Mesendoderm (in vitro differentiated cells): ENCODE results near the gene CUX1.
"Not testable (repeated sequence)": the region's sequence is repeated elsewhere in the genome, so short reads cannot be mapped to it uniquely, and the experiment has no call there.

Source experiments
- DNase-seq: peaks from one replicate; pipeline ENCODE4 v3.0.0; 2013
- H2AK5ac ChIP-seq: 2 replicates; pipeline ENCODE4 v1.6.1; 2013; ENCODE audit warnings: low read length, inconsistent platforms
- H2BK120ac ChIP-seq: 2 replicates; pipeline ENCODE4 v1.6.1; 2013; ENCODE audit warnings: low read depth, mild to moderate bottlenecking, low read length, moderate library complexity, mixed read lengths
- H2BK15ac ChIP-seq: replicated peaks from 2 replicates; pipeline ENCODE4 v1.6.1; 2013; ENCODE audit warnings: low read depth, mild to moderate bottlenecking, moderate library complexity
- H2BK5ac ChIP-seq: 2 replicates; pipeline ENCODE4 v1.6.1; 2013; ENCODE audit warnings: low read length, inconsistent platforms
- H3K18ac ChIP-seq: 2 replicates; pipeline ENCODE4 v1.6.1; 2013; ENCODE audit warnings: mild to moderate bottlenecking, low read length, mixed read lengths
- H3K23ac ChIP-seq: one replicate; pipeline ENCODE4 v1.6.1; 2013; ENCODE audit warnings: low read length
- H3K27ac ChIP-seq: 2 replicates; pipeline ENCODE4 v1.5.1; 2013; ENCODE audit warnings: low read depth, mild to moderate bottlenecking, inconsistent platforms, low read length, moderate library complexity
- H3K27me3 ChIP-seq: 2 replicates; pipeline ENCODE4 v1.6.1; 2013; ENCODE audit warnings: low read length, control low read depth, mild to moderate bottlenecking, inconsistent platforms; ENCODE audit not compliant: insufficient read depth, poor library complexity
- H3K36me3 ChIP-seq: 2 replicates; pipeline ENCODE4 v1.6.1; 2013; ENCODE audit warnings: low read length, inconsistent platforms; ENCODE audit not compliant: control insufficient read depth, insufficient read depth
- H3K4ac ChIP-seq: one replicate; pipeline ENCODE4 v1.6.1; 2013; ENCODE audit warnings: low read depth, mild to moderate bottlenecking, low read length, moderate library complexity
- H3K4me1 ChIP-seq: 2 replicates; pipeline ENCODE4 v1.6.1; 2013; ENCODE audit warnings: low read depth, low read length, inconsistent platforms; ENCODE audit not compliant: control insufficient read depth
- H3K4me2 ChIP-seq: 2 replicates; pipeline ENCODE4 v1.6.1; 2013; ENCODE audit warnings: low read length
- H3K4me3 ChIP-seq: 2 replicates; pipeline ENCODE4 v1.5.1; 2013; ENCODE audit warnings: mild to moderate bottlenecking, low read length
- H3K56ac ChIP-seq: one replicate; pipeline ENCODE4 v1.6.1; 2013; ENCODE audit warnings: low read length
- H3K79me1 ChIP-seq: 2 replicates; pipeline ENCODE4 v1.6.1; 2013; ENCODE audit warnings: low read length, inconsistent platforms
- H3K79me2 ChIP-seq: 2 replicates; pipeline ENCODE4 v1.6.1; 2013; ENCODE audit warnings: mild to moderate bottlenecking, low read length; ENCODE audit not compliant: control insufficient read depth, insufficient read depth
- H3K9ac ChIP-seq: 2 replicates; pipeline ENCODE4 v1.6.1; 2013; ENCODE audit warnings: low read length, inconsistent platforms
- H4K5ac ChIP-seq: one replicate; pipeline ENCODE4 v1.6.1; 2013; ENCODE audit warnings: low read length
- H4K8ac ChIP-seq: one replicate; pipeline ENCODE4 v1.6.1; 2013; ENCODE audit warnings: low read depth, mild to moderate bottlenecking, control low read depth, low read length, moderate library complexity
- WGBS: extraction: QIAGEN DNeasy Blood & Tissue Kit; methylation state at CpG from one replicate; pipeline ENCODE4 v1.1.7; 2013; ENCODE audit warnings: low lambda C conversion rate, missing lambda C conversion rate; ENCODE audit not compliant: insufficient coverage; ENCODE audit errors: extremely low coverage; 5-methylcytosine and 5-hydroxymethylcytosine counted together

The CUX1 gene

DNA sequence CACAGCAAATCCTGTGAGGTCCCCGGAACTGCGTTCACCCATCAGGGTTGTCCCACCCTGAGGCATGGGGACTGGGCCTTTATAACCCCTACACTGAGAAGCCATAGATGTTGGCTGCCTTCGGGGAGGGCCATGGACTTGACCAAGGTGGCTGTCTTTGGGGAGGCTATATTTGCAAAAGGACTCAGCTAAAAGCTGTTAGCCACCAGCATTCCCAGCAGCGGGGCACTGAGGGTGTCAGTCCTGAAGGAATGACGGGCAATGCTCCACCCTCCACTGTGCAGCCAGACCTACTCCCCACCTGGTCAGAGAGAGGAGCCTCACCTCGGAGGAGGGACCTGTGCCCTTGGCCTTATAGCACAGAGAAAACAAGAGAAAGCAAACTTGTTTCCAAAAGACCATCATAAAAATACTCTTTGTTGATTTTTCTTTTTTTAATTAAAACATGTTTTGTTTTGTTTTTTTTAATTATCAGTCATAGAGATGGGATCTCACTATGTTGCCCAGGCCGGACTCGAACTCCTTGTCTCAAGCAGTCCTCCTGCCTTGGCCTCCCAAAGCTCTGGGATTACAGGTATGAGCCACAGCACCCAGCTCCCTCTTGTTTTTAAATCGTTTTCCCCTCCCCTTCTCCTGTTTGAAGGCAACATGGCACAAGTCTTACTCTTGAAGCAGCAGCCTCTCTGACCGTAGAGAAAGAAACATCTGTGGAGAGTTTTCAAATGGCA lies 26.7 kb upstream of the CUX1 start:
- Histone ChIP-seq H3K4me3 (no peak overlapping the region), H3K4ac (no peak overlapping the region), H3K23ac (no peak overlapping the region), H3K18ac (no peak overlapping the region), H3K36me3 (no peaks in the 10 kb centered on the region), H2AK5ac (no peak overlapping the region), H3K27me3 (no peaks in the 10 kb centered on the region), H3K56ac (no peak overlapping the region), H2BK120ac (no peak overlapping the region), H3K79me1 (no peaks in the 10 kb centered on the region), H4K8ac (no peak overlapping the region), H3K4me2 (no peak overlapping the region), H3K9ac (no peak overlapping the region), H3K4me1 (no peaks in the 10 kb centered on the region), H3K79me2 (no peaks in the 10 kb centered on the region), H4K5ac (no peak overlapping the region), H2BK15ac (no peak overlapping the region), H2BK5ac (no peak overlapping the region), H3K27ac (no peak overlapping the region)
- DNase-seq = no peak
- WGBS = no CpG with 5 or more reads among the region's 10 CpGs

DNA sequence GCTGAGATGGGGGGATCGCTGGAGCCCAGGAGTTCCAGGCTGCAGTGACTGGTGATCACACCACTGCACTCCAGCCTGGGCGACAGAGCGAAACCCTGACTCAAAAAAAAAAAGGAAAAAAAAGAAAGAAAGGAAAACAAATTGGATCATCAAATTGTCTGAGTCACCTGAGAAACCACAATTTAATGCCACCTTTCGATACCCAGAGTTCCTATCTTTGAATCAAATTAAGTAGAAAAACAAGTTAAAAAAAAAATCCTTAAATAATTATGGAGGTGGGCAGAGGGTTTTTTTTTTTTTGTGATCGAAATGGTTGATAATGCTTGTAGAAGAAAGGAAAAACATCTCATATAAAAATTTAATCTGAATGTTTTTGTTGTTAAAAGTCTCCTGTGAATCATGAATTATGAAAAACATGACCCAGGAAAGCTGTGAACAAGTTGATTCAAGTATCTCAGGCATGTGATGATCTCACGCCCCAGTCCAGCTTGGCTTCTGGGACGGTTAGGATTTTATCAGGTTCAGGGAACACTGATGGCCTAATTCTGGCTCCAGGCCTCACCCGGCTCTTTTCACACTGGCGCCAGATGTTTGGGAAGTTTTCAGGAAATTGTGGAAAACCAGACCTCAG lies 25.3 kb upstream of the CUX1 start:
- Histone ChIP-seq H3K56ac (no peak overlapping the region), H2BK15ac (no peak overlapping the region), H3K36me3 (no peaks in the 10 kb centered on the region), H3K27me3 (no peaks in the 10 kb centered on the region), H2BK5ac (no peak overlapping the region), H3K4ac (no peak overlapping the region), H4K8ac (no peak overlapping the region), H3K23ac (no peak overlapping the region), H3K9ac (no peak overlapping the region), H3K4me3 (no peak overlapping the region), H3K4me1 (no peaks in the 10 kb centered on the region), H2BK120ac (no peak overlapping the region), H3K4me2 (no peak overlapping the region), H4K5ac (no peak overlapping the region), H3K79me2 (no peaks in the 10 kb centered on the region), H3K18ac (no peak overlapping the region), H2AK5ac (no peak overlapping the region), H3K79me1 (no peaks in the 10 kb centered on the region), H3K27ac (no peak overlapping the region)
- DNase-seq = peak; percentile 71
- 100% methylated on average over 1 of the region's 9 CpGs for WGBS

DNA sequence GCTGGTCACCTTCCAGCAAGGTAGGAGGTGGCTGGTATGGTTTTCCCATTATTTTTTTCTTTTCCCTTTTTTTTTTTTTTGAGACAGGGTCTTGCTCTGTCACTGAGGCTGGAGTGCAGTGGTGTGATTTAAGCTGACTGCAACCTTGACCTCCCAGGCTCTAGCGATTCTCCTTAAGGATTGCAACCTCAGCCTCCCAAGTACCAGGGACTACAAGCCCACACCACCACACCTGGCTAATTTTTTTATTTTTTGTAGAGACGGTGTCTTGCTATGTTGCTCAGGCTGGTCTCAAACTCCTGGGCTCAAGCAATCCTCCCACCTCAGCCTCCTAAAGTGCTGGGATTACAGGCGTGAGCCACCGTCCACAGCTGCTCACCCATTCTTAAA lies 24.7 kb upstream of the CUX1 start:
- H3K36me3 ChIP-seq, H3K56ac ChIP-seq, H2AK5ac ChIP-seq, H3K79me2 ChIP-seq, H2BK15ac ChIP-seq, H3K4me1 ChIP-seq, H3K4me3 ChIP-seq, H4K8ac ChIP-seq, DNase-seq, H3K4me2 ChIP-seq, H3K4ac ChIP-seq, H3K79me1 ChIP-seq, H3K18ac ChIP-seq, H2BK5ac ChIP-seq, H3K27me3 ChIP-seq, H3K27ac ChIP-seq, H4K5ac ChIP-seq, H2BK120ac ChIP-seq, H3K9ac ChIP-seq, H3K23ac ChIP-seq: not testable (repeated sequence)
- no CpG with 5 or more reads among the region's 4 CpGs for WGBS

DNA sequence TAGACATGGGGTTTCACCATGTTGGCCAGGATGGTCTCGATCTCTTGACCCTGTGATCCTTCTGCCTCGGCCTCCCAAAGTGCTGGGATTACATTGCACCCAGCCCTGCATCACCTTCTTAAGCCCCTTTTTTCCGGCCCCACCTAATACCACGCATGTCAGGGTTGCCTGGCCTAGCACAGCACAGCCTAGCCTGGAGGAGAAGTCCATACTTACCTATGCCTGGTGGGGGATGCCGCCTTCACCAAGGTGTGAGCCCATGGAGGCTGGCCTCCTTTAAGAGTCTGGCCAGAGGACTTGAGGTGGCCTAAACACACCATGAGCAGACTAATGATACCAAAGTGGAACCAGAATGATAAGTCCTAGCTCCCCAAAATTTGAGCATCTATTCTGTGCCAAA lies 22.0 kb upstream of the CUX1 start:
- no peaks in the 10 kb centered on the region for H3K36me3 ChIP-seq
- H2BK15ac ChIP-seq = no peak overlapping the region
- DNase-seq = no peak
- no peaks in the 10 kb centered on the region for H3K27me3 ChIP-seq
- H3K27ac ChIP-seq = no peak overlapping the region
- no peak overlapping the region for H3K56ac ChIP-seq
- no peak overlapping the region for H3K4me3 ChIP-seq
- H3K79me1 ChIP-seq = no peaks in the 10 kb centered on the region
- no peak overlapping the region for H4K5ac ChIP-seq
- no peak overlapping the region for H3K4me2 ChIP-seq
- no peak overlapping the region for H2BK5ac ChIP-seq
- H2BK120ac ChIP-seq = no peak overlapping the region
- no peak overlapping the region for H2AK5ac ChIP-seq
- H3K9ac ChIP-seq = no peak overlapping the region
- H3K4ac ChIP-seq = no peak overlapping the region
- H3K79me2 ChIP-seq = no peaks in the 10 kb centered on the region
- H3K4me1 ChIP-seq = no peaks in the 10 kb centered on the region
- no peak overlapping the region for H3K23ac ChIP-seq
- no peak overlapping the region for H3K18ac ChIP-seq
- no CpG with 5 or more reads among the region's 5 CpGs for WGBS
- no peak overlapping the region for H4K8ac ChIP-seq

DNA sequence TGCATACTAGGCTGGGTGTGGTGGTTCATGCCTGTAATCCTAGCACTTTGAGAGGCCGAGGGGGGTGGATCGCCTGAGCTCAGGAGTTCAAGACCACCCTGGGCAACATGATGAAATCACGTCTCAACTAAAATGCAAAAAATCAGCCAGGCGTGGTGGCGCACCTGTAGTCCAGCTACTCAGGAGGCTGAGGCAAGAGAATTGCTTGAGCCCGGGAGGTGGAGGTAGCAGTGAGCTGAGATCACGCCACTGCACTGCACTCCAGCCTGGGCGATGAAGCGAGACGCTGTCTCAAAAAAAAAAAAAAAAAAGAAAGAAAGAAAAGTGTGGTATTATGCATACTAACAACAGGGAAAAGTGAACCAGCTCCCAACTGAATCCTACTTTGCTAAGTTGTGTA lies 19.3 kb upstream of the CUX1 start:
- not testable (repeated sequence) for H3K79me1 ChIP-seq, H4K8ac ChIP-seq, H3K23ac ChIP-seq, H2BK5ac ChIP-seq, H3K36me3 ChIP-seq, H3K18ac ChIP-seq, H4K5ac ChIP-seq, H3K56ac ChIP-seq, H2AK5ac ChIP-seq, DNase-seq, H2BK15ac ChIP-seq, H3K4ac ChIP-seq, H3K4me1 ChIP-seq, H3K4me3 ChIP-seq, H3K79me2 ChIP-seq, H3K27me3 ChIP-seq, H3K4me2 ChIP-seq, H2BK120ac ChIP-seq, H3K9ac ChIP-seq, H3K27ac ChIP-seq
- WGBS = no CpG with 5 or more reads among the region's 10 CpGs
